IPS-18a (cell line): ENCODE results near the gene LMO2.
"Not testable (repeated sequence)": the region's sequence is repeated elsewhere in the genome, so short reads cannot be mapped to it uniquely, and the experiment has no call there.

Experiments used
- H3K27ac ChIP-seq: one replicate; pipeline ENCODE4 v1.5.1; 2013; ENCODE audit warnings: low read length
- H3K27me3 ChIP-seq: one replicate; pipeline ENCODE4 v1.6.1; 2013; ENCODE audit warnings: mild to moderate bottlenecking, low read length; ENCODE audit not compliant: control insufficient read depth, insufficient read depth
- H3K36me3 ChIP-seq: one replicate; pipeline ENCODE4 v1.6.1; 2013; ENCODE audit warnings: low read depth, low read length; ENCODE audit not compliant: control insufficient read depth
- H3K4me1 ChIP-seq: one replicate; pipeline ENCODE4 v1.6.1; 2013; ENCODE audit warnings: low read depth, low read length; ENCODE audit not compliant: control insufficient read depth
- H3K4me3 ChIP-seq: one replicate; pipeline ENCODE4 v1.5.1; 2013; ENCODE audit warnings: low read length
- H3K9ac ChIP-seq: one replicate; pipeline ENCODE4 v1.6.1; 2013; ENCODE audit warnings: mild to moderate bottlenecking, low read length, moderate library complexity
- H3K9me3 ChIP-seq: one replicate; pipeline ENCODE4 v1.6.1; 2013; ENCODE audit warnings: low read depth, low read length; ENCODE audit not compliant: control insufficient read depth

Gene LMO2

DNA sequence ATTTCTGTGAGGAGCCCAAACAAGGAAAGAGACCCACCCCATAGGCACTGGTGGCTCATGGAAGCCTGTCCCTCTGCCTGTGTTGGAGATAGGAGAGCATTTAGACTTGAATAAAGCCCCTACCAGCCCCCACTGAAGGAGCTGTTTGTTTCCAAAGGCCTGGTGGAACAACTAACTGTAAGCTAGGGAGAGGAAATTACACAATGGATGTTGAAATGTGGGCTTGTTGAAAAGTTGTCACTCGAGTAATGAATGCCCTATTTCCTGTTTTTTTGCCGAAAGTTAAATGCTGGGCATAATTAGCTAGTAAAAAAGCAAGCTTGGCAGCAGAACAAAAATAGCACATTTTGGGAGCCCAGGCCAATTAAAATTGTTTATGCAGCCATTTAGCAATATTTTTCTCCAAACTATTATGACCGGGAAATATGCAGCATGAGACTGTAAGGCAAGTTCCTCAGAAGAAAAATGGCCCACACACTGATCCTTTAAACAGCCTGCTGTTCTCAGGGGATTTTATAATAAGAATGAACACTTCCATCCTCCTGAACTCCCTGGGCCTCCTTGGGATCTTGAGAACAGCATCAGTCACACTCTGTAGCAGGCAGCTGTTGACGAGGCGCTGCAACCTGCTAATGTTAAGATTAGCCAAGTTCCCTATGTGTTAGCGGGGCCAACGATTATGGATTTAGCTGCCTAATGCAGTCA, 38.6 kb upstream of the LMO2 start:
- Histone ChIP-seq H3K36me3 (no peaks in the 10 kb centered on the region), H3K9ac (no peak overlapping the region), H3K9me3 (no peaks in the 10 kb centered on the region), H3K4me3 (no peak overlapping the region), H3K27ac (no peak overlapping the region), H3K27me3 (no peaks in the 10 kb centered on the region), H3K4me1 (peaks cover 5% of the 10 kb centered on the region)

GRCh38 chr11:33928564-33928963, 36.7 kb upstream of the LMO2 start:
- H3K4me3 ChIP-seq, result no peak overlapping the region
- H3K9ac ChIP-seq, result no peak overlapping the region
- H3K4me1 ChIP-seq, result peaks cover 5% of the 10 kb centered on the region
- H3K27ac ChIP-seq, result no peak overlapping the region
- no peaks in the 10 kb centered on the region for H3K36me3 ChIP-seq
- no peaks in the 10 kb centered on the region for H3K27me3 ChIP-seq
- no peaks in the 10 kb centered on the region for H3K9me3 ChIP-seq

GRCh38 chr11:33926671-33927552, 35.0 kb upstream of the LMO2 start:
- H3K27me3 ChIP-seq, result no peaks in the 10 kb centered on the region
- no peak overlapping the region for H3K27ac ChIP-seq
- no peaks in the 10 kb centered on the region for H3K9me3 ChIP-seq
- peaks cover 5% of the 10 kb centered on the region for H3K4me1 ChIP-seq
- H3K4me3 ChIP-seq, result no peak overlapping the region
- H3K9ac ChIP-seq, result no peak overlapping the region
- no peaks in the 10 kb centered on the region for H3K36me3 ChIP-seq

- Histone ChIP-seq H3K36me3 (no peaks in the 10 kb centered on the region), H3K9me3 (no peaks in the 10 kb centered on the region), H3K27me3 (no peaks in the 10 kb centered on the region), H3K4me1 (no peaks in the 10 kb centered on the region), H3K27ac (no peak overlapping the region), H3K4me3 (no peak overlapping the region), H3K9ac (no peak overlapping the region)
These were observed 32.5 kb upstream of the LMO2 start for GRCh38 chr11:33924341-33924740.

DNA sequence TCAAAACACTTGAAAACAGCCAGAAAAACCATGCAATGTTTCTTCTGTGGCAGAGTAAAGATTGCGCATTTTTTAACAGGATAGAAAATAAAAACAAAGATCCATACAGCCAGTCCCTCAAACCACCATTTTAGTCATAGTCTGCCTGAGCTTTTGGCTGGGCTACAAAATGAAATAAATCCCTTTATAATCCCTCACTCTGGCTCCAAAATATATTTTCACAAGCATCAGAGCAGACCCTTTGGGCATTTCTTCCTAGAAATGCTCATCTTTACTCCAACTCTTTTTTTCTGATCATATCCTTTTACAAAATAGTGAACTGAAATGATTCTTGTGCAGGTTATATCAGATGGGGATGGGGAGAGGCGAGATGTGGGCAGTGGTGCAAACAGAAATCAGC, 31.8 kb upstream of the LMO2 start:
- no peaks in the 10 kb centered on the region for H3K9me3 ChIP-seq
- no peak overlapping the region for H3K27ac ChIP-seq
- no peak overlapping the region for H3K4me3 ChIP-seq
- no peaks in the 10 kb centered on the region for H3K36me3 ChIP-seq
- H3K27me3 ChIP-seq, result no peaks in the 10 kb centered on the region
- H3K9ac ChIP-seq, result no peak overlapping the region
- H3K4me1 ChIP-seq, result no peaks in the 10 kb centered on the region

DNA sequence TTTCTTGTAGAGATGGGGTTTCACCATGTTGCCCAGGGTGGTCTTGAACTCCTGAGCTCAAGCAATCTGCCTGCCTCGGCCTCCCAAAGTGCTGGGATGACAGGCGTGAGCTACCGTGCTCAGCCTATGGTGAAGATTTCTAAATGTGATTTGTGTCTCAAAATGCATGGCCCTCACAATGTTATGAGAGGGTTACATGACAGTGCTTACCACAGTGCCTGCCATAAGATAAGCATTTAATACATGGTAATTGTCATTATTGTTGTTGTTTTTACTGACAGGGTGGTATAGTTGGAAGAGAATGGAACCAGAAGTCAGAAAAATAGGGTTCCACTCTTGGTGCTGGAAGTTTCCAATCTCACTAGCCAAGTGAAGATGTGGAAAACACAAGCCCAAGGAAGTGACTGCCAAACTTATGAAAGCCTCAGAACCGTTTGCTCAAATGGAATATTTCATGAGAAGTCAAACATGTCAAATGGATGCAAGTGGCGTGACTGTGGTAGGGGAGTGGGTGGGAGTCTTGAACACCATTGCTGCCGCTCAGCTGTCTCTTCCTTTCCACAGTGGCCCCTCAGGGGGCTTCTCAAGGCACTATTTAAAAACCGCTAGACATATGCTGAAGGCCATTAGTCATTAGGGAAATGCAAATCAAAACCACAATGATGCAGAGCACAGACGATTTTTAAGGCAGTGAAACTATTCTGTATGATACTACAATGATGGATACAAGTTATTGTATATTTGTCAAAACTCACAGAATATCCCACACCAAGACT, 29.1 kb upstream of the LMO2 start:
- Histone ChIP-seq H3K4me1 (no peaks in the 10 kb centered on the region), H3K4me3 (no peak overlapping the region), H3K27me3 (no peaks in the 10 kb centered on the region), H3K36me3 (no peaks in the 10 kb centered on the region), H3K27ac (no peak overlapping the region), H3K9ac (no peak overlapping the region), H3K9me3 (no peaks in the 10 kb centered on the region)

DNA sequence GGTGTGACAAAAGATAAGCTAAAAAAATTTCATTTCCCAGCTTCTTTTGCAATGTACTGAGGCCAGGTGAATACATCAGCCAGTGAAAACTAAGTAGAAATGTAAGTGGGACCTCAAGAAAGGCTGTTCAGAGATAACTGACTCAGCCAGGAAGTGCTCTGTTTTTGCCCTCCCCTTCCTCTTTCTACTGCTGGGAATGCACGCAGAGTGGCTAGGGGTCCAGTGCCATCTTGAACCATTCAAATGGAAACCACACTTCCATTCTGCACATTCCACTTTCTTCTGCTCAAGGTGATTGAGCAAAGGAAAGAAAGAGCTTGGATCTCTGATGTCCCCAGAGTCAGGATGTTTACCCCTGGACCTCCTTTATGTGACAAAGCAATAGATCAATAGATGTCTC, 27.8 kb upstream of the LMO2 start:
- H3K27ac ChIP-seq, result no peak overlapping the region
- no peaks in the 10 kb centered on the region for H3K27me3 ChIP-seq
- H3K36me3 ChIP-seq, result no peaks in the 10 kb centered on the region
- H3K4me3 ChIP-seq, result no peak overlapping the region
- no peaks in the 10 kb centered on the region for H3K4me1 ChIP-seq
- H3K9ac ChIP-seq, result no peak overlapping the region
- no peaks in the 10 kb centered on the region for H3K9me3 ChIP-seq

GRCh38 chr11:33917402-33917801, 25.5 kb upstream of the LMO2 start:
- not testable (repeated sequence) for H3K36me3 ChIP-seq, H3K9ac ChIP-seq, H3K4me1 ChIP-seq, H3K4me3 ChIP-seq, H3K9me3 ChIP-seq, H3K27me3 ChIP-seq, H3K27ac ChIP-seq

- no peak overlapping the region for H3K27ac ChIP-seq
- H3K36me3 ChIP-seq, result no peaks in the 10 kb centered on the region
- H3K9ac ChIP-seq, result no peak overlapping the region
- H3K4me3 ChIP-seq, result no peak overlapping the region
- H3K9me3 ChIP-seq, result no peaks in the 10 kb centered on the region
- H3K27me3 ChIP-seq, result no peaks in the 10 kb centered on the region
- H3K4me1 ChIP-seq, result no peaks in the 10 kb centered on the region
These were observed 24.9 kb upstream of the LMO2 start for GRCh38 chr11:33916736-33917135.

DNA sequence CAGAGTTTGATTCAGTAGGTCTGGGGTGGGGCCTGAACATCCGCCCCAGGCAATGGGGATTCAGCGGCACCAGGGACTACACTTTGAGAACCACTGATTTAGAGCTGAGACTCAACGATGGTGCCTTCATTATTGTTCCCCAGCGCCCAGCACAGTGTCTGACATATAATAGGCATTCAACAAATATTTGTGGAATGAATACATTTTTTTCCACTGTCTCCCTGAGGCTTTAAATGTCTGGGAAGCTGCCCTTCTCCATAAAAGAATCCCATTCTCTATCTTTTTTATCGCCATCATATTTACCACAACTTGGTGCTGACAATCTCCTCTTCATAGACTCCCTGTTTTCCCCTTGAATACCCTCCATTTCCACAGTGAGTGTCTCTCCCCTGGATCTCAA, 23.6 kb upstream of the LMO2 start:
- Histone ChIP-seq H3K4me1 (no peaks in the 10 kb centered on the region), H3K9me3 (no peaks in the 10 kb centered on the region), H3K27ac (no peak overlapping the region), H3K4me3 (no peak overlapping the region), H3K27me3 (no peaks in the 10 kb centered on the region), H3K9ac (no peak overlapping the region), H3K36me3 (no peaks in the 10 kb centered on the region)

GRCh38 chr11:33913991-33914390, 22.1 kb upstream of the LMO2 start:
- Histone ChIP-seq H3K36me3 (no peaks in the 10 kb centered on the region), H3K4me1 (no peaks in the 10 kb centered on the region), H3K27ac (no peak overlapping the region), H3K4me3 (no peak overlapping the region), H3K9me3 (no peaks in the 10 kb centered on the region), H3K9ac (no peak overlapping the region), H3K27me3 (no peaks in the 10 kb centered on the region)
